Spinal cord (tissue), 10 donors: Measurements from ENCODE around the gene LRMDA. TPM values are rescaled to one million over a fixed set of nuclear protein-coding genes. Genes with fewer than 3 reads are reported as not detected.

Experiments
- DNase-seq, 6 donors: peaks; one replicate each; pipeline versions ENCODE4 v3.0.0 to v3.0.0-alpha.2; 2013 to 2015; ENCODE audit warnings: low spot score in 6 of 6, low read depth in 4 of 6
- H3K27ac ChIP-seq: one replicate; pipeline ENCODE4 v1.5.1; 2013; ENCODE audit warnings: low read depth, low read length, control low read depth
- H3K27me3 ChIP-seq: one replicate; pipeline ENCODE4 v1.6.1; 2013; ENCODE audit warnings: low read length; ENCODE audit not compliant: control insufficient read depth, insufficient read depth
- H3K36me3 ChIP-seq: one replicate; pipeline ENCODE4 v1.6.1; 2013; ENCODE audit warnings: low read length; ENCODE audit not compliant: control insufficient read depth, insufficient read depth
- H3K4me1 ChIP-seq: one replicate; pipeline ENCODE4 v1.6.1; 2013; ENCODE audit warnings: low read length; ENCODE audit not compliant: control insufficient read depth, insufficient read depth
- H3K4me3 ChIP-seq: one replicate; pipeline ENCODE4 v1.5.1; 2013; ENCODE audit warnings: low read depth, low read length, control low read depth
- H3K9me3 ChIP-seq: one replicate; pipeline ENCODE4 v1.6.1; 2013; ENCODE audit warnings: low read length; ENCODE audit not compliant: control insufficient read depth, insufficient read depth
- WGBS: methylation state at CpG from one replicate; pipeline ENCODE4 v1.1.5; 2013; ENCODE audit warnings: missing lambda C conversion rate; ENCODE audit not compliant: insufficient coverage; 5-methylcytosine and 5-hydroxymethylcytosine counted together
- polyA plus RNA-seq, 2 donors: library from polyadenylated mRNA; unstranded; fragments of 120-200 nt; gene quantifications; one replicate each; pipeline ENCODE4 v1.2.1, GENCODE V29; 2013; ENCODE audit not compliant: insufficient read length in 2 of 2
- total RNA-seq, 2 donors: library from RNA; depleted of rRNA in 1 of 2; stranded (reverse); fragments of 120-200 nt in 1 of 2; fragments of >200 nt in 1 of 2; gene quantifications; one replicate each; pipeline versions ENCODE4 v1.2.3 to v1.2.4, GENCODE V29; 2013 to 2014
- donor health status: healthy.

The LRMDA gene
- total and polyA plus RNA-seq, 4 donors, result 5.6 to 9.9 (median 7.2) TPM

DNA sequence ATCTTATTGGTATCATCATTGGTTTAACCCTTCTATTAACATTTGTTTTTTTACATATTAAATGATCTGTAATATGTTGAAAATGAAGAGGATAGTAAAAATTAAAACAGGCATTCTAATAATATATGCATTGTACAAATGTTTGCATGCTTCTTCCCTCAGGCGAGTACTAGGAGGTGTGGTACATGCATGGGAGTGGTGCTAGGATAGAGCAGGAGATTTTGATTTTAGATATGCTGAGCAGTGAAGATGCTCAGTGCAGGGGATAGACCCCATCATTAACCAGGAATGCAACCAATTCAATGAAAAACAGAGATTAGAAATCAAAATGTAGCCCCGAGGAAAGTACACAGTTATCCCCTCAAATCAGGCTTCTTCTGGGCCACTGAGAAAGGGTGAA lies 916.4 kb downstream of the LRMDA start:
- no peak overlapping the region for H3K27ac ChIP-seq
- WGBS, result 100% methylated on average over 1 of the region's 2 CpGs
- no peaks in the 10 kb centered on the region for H3K4me1 ChIP-seq
- DNase-seq, result no peak
- no peak overlapping the region for H3K4me3 ChIP-seq
- H3K36me3 ChIP-seq, result no peaks in the 10 kb centered on the region
- H3K9me3 ChIP-seq, result peaks cover 2% of the 10 kb centered on the region
- no peaks in the 10 kb centered on the region for H3K27me3 ChIP-seq

DNA sequence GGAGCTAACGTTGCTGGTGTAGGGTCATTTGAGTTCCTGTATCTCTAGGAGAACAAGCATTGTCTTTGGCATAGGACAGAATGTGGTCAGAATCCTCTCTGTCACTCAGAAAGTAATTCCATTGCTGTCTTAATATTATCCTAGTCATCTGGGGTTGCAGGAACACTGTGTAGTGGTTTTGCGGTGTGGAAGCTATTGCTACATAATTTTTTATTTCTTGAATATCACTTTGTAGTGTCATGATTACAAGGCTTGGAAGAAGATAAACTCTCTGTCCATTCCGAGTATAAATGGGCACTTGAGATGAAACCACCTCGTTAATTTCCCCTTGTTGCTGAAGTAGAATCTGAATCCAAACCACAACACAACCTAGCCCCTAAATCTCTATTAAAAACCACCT lies 919.2 kb downstream of the LRMDA start:
- Histone ChIP-seq H3K4me1 (no peaks in the 10 kb centered on the region), H3K4me3 (no peak overlapping the region), H3K36me3 (no peaks in the 10 kb centered on the region), H3K9me3 (no peaks in the 10 kb centered on the region), H3K27ac (no peak overlapping the region), H3K27me3 (no peaks in the 10 kb centered on the region)
- no peak for DNase-seq
- WGBS, result 74% methylated on average over 2 of the region's 4 CpGs

DNA sequence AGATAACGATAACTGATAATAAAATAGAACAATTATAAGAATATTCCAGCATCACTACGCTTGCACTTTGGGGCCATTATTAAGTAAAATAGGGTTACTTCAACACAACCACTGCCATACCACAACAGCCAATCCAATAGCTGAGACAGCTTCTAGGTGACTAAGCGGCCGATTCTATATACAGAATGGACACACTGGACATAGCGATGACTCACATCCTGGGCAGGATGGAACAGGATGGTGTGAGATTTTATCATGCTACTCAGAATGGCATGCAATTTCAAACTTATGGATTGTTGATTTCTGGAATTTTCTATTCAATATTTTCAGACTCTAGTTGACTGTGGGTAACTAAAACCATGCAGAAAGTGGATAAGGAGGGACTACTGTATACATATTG lies 920.9 kb downstream of the LRMDA start:
- Histone ChIP-seq H3K9me3 (no peaks in the 10 kb centered on the region), H3K4me3 (no peak overlapping the region), H3K27me3 (no peaks in the 10 kb centered on the region), H3K4me1 (no peaks in the 10 kb centered on the region), H3K36me3 (no peaks in the 10 kb centered on the region), H3K27ac (no peak overlapping the region)
- DNase-seq, result no peak
- WGBS, result no CpG with 5 or more reads among the region's 5 CpGs

DNA sequence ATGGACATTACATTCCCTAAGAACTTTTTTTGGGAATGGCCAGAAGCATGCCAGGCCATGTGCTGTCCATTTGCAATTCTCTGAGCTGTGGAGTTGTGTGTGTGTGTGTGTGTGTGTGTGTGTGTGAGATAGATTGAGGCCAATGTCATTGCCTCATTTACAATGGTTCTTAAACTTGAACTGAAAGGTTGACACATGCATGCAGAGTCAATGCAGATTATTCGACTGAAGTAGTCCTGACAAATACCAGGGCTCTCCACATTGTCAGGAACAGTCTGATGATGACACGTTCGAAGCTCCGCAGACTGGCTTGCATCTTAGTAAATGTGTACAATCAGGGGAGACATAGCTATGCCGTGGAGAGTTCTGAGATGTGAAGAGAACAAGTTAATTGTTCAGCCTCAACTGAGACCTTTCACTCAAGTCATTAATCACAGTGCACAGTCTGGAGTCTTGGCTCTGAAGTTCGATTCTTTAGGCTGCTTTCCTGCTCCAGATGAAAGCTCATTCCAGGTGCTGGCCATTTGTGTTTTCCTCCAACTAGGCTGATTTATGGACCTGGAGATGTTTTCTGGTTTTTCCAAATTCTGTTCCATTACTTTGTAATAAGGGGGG lies 921.9 kb downstream of the LRMDA start:
- Histone ChIP-seq H3K36me3 (no peaks in the 10 kb centered on the region), H3K4me1 (no peaks in the 10 kb centered on the region), H3K9me3 (no peaks in the 10 kb centered on the region), H3K27me3 (no peaks in the 10 kb centered on the region), H3K4me3 (no peak overlapping the region), H3K27ac (no peak overlapping the region)
- 52% methylated on average over 6 of the region's 6 CpGs for WGBS
- no peak for DNase-seq

DNA sequence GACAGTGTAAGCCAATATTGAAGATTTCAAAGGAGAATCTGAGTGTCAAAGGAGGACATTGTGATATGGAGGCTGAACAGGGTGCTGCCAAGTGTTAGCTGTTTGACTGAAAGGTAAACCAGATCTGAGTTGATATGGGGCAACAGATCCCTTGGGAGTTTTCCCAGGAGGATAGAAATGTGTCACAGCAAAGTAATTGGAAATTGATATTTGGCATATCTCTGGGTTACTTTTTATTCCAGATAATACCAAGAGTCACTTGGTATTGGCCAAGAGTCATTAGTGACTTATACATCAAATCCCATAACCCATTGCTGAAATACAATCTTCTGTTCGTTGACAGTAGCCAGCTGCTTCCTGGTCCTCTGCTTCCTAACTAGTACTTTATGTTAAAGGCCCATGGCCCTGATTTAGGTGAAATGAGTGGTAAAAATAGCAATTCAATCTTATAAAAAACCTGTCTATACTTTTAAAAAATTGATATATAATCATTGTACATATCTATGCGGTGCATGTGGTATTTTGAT lies 922.9 kb downstream of the LRMDA start:
- Histone ChIP-seq H3K27me3 (no peaks in the 10 kb centered on the region), H3K4me1 (no peaks in the 10 kb centered on the region), H3K9me3 (no peaks in the 10 kb centered on the region), H3K27ac (no peak overlapping the region), H3K4me3 (no peak overlapping the region), H3K36me3 (no peaks in the 10 kb centered on the region)
- WGBS, result no CpG with 5 or more reads among the region's 2 CpGs
- no peak for DNase-seq

DNA sequence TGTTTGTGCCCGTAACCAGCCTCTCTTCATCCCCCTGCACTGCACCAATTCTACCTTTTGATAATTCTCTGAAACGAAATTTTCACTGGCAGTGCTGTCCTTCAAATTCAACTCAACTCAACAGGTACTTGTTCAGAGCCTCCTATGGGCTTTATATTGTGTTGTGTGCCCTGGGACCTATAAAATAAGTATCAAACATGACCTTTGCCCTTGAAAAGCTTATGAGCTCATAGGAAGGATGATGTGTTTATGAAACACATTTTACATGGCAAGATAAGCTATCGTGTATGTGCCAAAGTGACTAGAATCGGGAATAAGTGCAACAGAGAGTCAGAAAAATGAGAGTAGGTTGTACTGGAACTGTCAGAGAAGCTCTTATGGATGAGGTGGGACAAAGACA lies 923.5 kb downstream of the LRMDA start:
- Histone ChIP-seq H3K9me3 (no peaks in the 10 kb centered on the region), H3K4me3 (no peak overlapping the region), H3K36me3 (no peaks in the 10 kb centered on the region), H3K27ac (no peak overlapping the region), H3K27me3 (no peaks in the 10 kb centered on the region), H3K4me1 (no peaks in the 10 kb centered on the region)
- 96% methylated on average over 3 of the region's 4 CpGs for WGBS
- no peak for DNase-seq

DNA sequence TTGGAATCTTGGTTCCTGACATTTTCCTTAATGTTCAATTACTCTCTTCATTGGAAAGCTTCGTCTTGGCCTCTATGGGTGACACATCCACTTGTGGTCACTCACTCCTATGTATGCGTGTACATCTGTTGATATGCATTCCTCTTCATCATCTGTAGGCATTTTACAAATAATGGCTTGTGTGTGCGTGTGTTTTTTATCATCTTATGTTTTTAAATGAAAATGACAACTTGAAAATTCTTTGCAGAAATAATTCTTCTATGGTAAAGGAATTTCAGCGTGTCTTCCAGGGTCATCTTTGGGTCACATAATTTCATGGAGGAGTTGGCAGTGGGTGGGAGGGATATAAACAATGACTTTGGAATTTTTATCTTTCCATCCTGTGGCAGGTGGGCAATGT lies 925.1 kb downstream of the LRMDA start:
- no peaks in the 10 kb centered on the region for H3K4me1 ChIP-seq
- 100% methylated on average over 2 of the region's 4 CpGs for WGBS
- no peaks in the 10 kb centered on the region for H3K27me3 ChIP-seq
- H3K36me3 ChIP-seq, result no peaks in the 10 kb centered on the region
- no peak overlapping the region for H3K27ac ChIP-seq
- no peak overlapping the region for H3K4me3 ChIP-seq
- no peak for DNase-seq
- no peaks in the 10 kb centered on the region for H3K9me3 ChIP-seq

DNA sequence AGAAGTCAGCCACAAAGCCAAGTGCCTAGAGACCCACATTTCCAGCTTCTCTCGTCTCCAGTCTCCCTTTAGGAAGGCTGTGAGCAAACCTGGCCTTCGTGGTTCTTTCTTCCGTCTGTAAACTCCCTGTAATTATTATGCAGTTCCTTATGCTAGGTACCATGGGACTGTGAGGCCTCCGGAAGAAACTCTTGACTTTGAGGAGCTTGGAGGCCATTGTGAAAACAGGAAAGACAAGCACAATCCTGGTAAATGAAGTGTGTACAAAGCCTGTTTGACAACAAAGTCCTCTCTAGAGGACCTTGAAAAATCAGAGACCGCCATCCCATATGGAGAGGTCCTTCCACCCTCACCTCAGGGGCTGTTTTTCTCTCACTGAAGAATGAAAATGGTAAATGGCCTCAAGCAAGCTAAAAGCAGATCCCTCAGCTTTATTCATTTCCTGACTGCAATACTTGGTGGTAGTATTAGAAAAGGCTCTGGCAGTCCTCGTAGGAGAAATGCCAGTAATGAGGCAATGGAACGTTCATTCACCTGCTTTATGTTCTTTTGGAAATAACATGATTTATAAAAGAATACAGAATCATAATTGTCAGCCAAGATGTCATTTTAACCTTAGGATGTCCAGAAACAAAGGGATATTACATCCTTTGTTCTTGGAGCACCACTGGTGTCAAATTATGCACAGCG lies 926.4 kb downstream of the LRMDA start:
- no peak overlapping the region for H3K27ac ChIP-seq
- no peaks in the 10 kb centered on the region for H3K9me3 ChIP-seq
- no peaks in the 10 kb centered on the region for H3K36me3 ChIP-seq
- H3K27me3 ChIP-seq, result no peaks in the 10 kb centered on the region
- WGBS, result 100% methylated on average over 2 of the region's 8 CpGs
- H3K4me3 ChIP-seq, result no peak overlapping the region
- DNase-seq, result no peak
- no peaks in the 10 kb centered on the region for H3K4me1 ChIP-seq

DNA sequence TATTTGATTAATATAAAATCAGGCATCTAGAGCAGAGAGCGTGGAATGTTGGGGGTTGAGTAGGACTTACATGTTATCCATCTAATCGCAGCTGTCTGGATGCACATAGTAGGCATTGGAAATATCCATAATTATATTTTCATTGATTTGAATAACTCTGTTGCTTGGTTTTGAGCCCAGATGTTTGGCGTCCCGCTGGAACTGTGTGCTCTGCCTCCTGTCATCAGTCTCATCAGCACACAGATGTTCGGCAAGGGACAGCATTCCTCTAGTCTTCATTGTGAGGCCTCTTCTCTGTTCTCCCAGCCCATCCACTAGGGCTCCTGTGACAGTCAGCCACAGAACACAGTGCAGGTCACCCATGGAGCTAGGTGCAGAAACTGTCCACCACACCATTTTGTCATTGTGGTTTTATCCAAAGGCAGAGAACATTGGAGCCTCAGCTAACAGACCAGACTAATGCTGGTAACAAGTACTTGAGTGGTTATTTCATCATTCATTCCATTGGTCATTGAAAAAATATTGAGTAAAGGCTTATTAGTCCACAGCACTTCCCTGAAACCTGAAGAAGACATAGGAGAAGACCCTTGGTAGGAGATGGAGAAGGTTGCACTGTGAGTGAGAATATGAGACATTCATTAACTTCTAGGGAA lies 927.4 kb downstream of the LRMDA start:
- Histone ChIP-seq H3K4me3 (no peak overlapping the region), H3K27me3 (no peaks in the 10 kb centered on the region), H3K4me1 (no peaks in the 10 kb centered on the region), H3K36me3 (no peaks in the 10 kb centered on the region), H3K27ac (no peak overlapping the region), H3K9me3 (no peaks in the 10 kb centered on the region)
- no peak for DNase-seq
- 90% methylated on average over 3 of the region's 5 CpGs for WGBS

DNA sequence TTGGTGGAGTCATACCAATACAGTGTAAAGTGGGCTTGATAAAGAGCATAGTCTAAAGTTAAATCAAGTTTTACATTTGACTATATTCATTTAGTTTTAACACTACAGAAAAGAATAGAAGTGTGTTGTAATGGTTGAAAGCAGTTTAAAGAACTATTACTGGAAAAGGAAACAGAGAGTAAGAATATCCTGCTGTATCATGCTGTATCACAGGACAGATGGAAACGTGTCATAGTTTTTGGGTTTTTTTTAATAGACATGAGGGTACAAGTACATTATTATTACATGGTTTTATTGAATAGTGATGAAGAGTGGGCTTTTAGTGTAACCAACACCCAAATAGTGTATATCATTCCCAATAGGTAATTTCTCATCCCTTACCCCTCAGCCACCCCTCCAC lies 944.3 kb downstream of the LRMDA start:
- no peaks in the 10 kb centered on the region for H3K27me3 ChIP-seq
- H3K4me3 ChIP-seq, result no peak overlapping the region
- H3K27ac ChIP-seq, result no peak overlapping the region
- H3K9me3 ChIP-seq, result peaks cover 2% of the 10 kb centered on the region
- no peaks in the 10 kb centered on the region for H3K36me3 ChIP-seq
- WGBS, result no CpG with 5 or more reads among the region's 1 CpG
- H3K4me1 ChIP-seq, result no peaks in the 10 kb centered on the region
- DNase-seq, result no peak
